ENCODE data around the gene SH3BGRL.

GRCh38 chrX:81291996-81292395 lies 90.1 kb downstream of the SH3BGRL start:
- TF ChIP-seq POLR2AphosphoS5 (IDR thresholded peaks at IDR 0.05; ENCODE audit: low read depth, low read length) (no peak), CTCF (IDR thresholded peaks at IDR 0.05) (no peak), REST (IDR thresholded peaks at IDR 0.05; ENCODE audit: insufficient read depth in 1 of 2, low read depth in 2 of 2, low read length in 1 of 2) (no peak), SIN3A (IDR thresholded peaks at IDR 0.05; ENCODE audit: borderline replicate concordance, insufficient read depth, low read depth, low read length) (no peak), TCF7L2 (IDR thresholded peaks at IDR 0.05; ENCODE audit: low read depth, low read length) (no peak)

Data from Panc1 (cell line).